ENCODE results near the gene LIPC. TPM values are rescaled to one million over a fixed set of nuclear protein-coding genes. Genes with fewer than 3 reads are reported as not detected.
A peak's percentile ranks its signal among the peaks of the same experiment; 100 is the strongest.

LIPC gene
- total and polyA plus RNA-seq, 9 of the 15 experiments (the other 6 are each of a cell fraction or from before 2014, with no cell fraction given): 0.07 to 0.41 (median 0.11) TPM; not detected in 2

DNA sequence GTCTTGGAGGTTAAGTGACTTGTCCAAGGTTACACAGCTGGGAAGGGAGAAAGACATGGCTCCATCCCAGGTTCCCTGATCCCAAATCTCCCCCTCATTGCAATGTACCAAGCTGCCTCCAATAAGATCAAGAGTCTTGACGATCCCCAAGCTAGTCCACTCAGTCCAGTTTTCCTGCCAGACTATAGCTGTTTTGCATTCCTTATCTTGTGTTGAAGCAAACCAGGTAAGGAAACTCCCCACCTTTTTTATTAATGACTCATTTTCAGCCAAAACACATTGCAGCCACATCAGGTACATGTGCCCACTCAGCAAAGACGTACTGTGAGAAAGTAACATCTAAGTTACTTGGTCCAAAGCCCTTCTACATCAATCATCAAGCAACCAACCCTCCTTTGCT is 41.9 kb downstream of the LIPC start (continued):
- TF ChIP-seq, protein P1, sequence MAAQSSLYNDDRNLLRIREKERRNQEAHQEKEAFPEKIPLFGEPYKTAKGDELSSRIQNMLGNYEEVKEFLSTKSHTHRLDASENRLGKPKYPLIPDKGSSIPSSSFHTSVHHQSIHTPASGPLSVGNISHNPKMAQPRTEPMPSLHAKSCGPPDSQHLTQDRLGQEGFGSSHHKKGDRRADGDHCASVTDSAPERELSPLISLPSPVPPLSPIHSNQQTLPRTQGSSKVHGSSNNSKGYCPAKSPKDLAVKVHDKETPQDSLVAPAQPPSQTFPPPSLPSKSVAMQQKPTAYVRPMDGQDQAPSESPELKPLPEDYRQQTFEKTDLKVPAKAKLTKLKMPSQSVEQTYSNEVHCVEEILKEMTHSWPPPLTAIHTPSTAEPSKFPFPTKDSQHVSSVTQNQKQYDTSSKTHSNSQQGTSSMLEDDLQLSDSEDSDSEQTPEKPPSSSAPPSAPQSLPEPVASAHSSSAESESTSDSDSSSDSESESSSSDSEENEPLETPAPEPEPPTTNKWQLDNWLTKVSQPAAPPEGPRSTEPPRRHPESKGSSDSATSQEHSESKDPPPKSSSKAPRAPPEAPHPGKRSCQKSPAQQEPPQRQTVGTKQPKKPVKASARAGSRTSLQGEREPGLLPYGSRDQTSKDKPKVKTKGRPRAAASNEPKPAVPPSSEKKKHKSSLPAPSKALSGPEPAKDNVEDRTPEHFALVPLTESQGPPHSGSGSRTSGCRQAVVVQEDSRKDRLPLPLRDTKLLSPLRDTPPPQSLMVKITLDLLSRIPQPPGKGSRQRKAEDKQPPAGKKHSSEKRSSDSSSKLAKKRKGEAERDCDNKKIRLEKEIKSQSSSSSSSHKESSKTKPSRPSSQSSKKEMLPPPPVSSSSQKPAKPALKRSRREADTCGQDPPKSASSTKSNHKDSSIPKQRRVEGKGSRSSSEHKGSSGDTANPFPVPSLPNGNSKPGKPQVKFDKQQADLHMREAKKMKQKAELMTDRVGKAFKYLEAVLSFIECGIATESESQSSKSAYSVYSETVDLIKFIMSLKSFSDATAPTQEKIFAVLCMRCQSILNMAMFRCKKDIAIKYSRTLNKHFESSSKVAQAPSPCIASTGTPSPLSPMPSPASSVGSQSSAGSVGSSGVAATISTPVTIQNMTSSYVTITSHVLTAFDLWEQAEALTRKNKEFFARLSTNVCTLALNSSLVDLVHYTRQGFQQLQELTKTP (IDR thresholded peaks at IDR 0.05; ENCODE audit: low read depth in 1 of 2, partially characterized antibody in 2 of 2): no peak
- no peak for TF ChIP-seq ZNF707 (CRISPR knock-in tag; conservative IDR thresholded peaks at IDR 0.05)
- no peak for TF ChIP-seq NR0B1 (IDR thresholded peaks at IDR 0.05; ENCODE audit: partially characterized antibody)
- no peak for TF ChIP-seq ZNF695 (CRISPR knock-in tag; IDR thresholded peaks at IDR 0.05)
- TF ChIP-seq ZNF511 (CRISPR knock-in tag; IDR thresholded peaks at IDR 0.05): no peak
- no peak for TF ChIP-seq TAF7 (tag; IDR thresholded peaks at IDR 0.05)
- no peak for TF ChIP-seq ZBTB7A (IDR thresholded peaks at IDR 0.05; ENCODE audit: borderline replicate concordance, control insufficient read depth, low read depth, low read length)
- peak; percentile 24; the same call in 1 of the 2 replicates for TF ChIP-seq MAFK (IDR thresholded peaks at IDR 0.05; ENCODE audit: low read length)
- TF ChIP-seq ZNF551 (CRISPR knock-in tag; IDR thresholded peaks at IDR 0.05): no peak
- no peak for TF ChIP-seq SMC3 (conservative IDR thresholded peaks at IDR 0.05; ENCODE audit: insufficient read depth, low read depth, low read length)
- TF ChIP-seq HNRNPLL (IDR thresholded peaks at IDR 0.05; ENCODE audit: low read depth, low read length, poor library complexity, severe bottlenecking): no peak
- TF ChIP-seq CEBPB (tag; IDR thresholded peaks at IDR 0.05): no peak
- TF ChIP-seq FOSL1 (tag; conservative IDR thresholded peaks at IDR 0.05): peak; percentile 35; the same call in 1 of the 2 replicates
- peak; percentile 38; the same call in 1 of the 2 replicates for TF ChIP-seq JUND (IDR thresholded peaks at IDR 0.05; ENCODE audit: borderline replicate concordance, low read depth, low read length)
- peak; percentile 45; the same call in 1 of the 3 replicates for TF ChIP-seq JUND (tag; IDR thresholded peaks at IDR 0.05; ENCODE audit: borderline replicate concordance, low read depth, low read length)
- TF ChIP-seq, protein P2, sequence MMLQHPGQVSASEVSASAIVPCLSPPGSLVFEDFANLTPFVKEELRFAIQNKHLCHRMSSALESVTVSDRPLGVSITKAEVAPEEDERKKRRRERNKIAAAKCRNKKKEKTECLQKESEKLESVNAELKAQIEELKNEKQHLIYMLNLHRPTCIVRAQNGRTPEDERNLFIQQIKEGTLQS (IDR thresholded peaks at IDR 0.05): peak; percentile 56; the same call in 1 of the 2 replicates
- TF ChIP-seq, protein P2 (CRISPR knock-in tag; conservative IDR thresholded peaks at IDR 0.05): no peak
- no peak for TF ChIP-seq ZNF644 (tag; IDR thresholded peaks at IDR 0.05; ENCODE audit: low read depth)
- no peak for TF ChIP-seq NR2C1 (IDR thresholded peaks at IDR 0.05)
- no peak for TF ChIP-seq NR2C1 (tag; IDR thresholded peaks at IDR 0.05)
- no peak for TF ChIP-seq DIDO1 (tag; IDR thresholded peaks at IDR 0.05; ENCODE audit: low read depth)
